ENCODE data around the gene SPO11.

DNA sequence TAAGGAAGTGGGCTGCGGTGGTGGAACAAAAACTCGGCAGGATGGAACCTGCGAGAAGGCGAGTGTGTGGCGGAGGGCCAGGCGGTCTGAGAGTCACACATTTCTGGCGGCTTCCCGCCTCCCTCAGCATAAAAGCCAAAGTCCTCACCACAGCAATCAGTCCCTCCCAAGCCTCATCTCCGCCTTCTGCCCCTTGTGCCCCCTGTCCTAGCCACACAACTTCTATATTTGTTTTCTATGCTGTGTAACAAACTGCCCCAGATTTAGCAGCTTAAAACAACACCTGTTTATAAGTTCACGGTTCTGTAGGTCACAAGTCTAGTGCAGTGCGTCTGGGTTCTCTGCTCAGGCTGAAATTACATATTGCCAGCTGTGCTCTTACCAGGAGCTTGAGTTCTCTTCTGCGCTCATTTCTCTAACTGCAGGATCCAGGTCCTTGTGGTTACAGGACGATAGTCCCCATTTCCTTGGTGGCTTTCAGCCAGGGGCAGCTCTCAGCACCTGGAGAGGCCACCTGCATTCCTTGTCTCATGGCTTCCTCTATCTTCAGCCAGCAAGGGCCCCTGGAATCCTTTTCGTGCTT is 11.7 kb upstream of the SPO11 start:
- TF ChIP-seq, protein P1, sequence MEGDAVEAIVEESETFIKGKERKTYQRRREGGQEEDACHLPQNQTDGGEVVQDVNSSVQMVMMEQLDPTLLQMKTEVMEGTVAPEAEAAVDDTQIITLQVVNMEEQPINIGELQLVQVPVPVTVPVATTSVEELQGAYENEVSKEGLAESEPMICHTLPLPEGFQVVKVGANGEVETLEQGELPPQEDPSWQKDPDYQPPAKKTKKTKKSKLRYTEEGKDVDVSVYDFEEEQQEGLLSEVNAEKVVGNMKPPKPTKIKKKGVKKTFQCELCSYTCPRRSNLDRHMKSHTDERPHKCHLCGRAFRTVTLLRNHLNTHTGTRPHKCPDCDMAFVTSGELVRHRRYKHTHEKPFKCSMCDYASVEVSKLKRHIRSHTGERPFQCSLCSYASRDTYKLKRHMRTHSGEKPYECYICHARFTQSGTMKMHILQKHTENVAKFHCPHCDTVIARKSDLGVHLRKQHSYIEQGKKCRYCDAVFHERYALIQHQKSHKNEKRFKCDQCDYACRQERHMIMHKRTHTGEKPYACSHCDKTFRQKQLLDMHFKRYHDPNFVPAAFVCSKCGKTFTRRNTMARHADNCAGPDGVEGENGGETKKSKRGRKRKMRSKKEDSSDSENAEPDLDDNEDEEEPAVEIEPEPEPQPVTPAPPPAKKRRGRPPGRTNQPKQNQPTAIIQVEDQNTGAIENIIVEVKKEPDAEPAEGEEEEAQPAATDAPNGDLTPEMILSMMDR (IDR thresholded peaks at IDR 0.05; ENCODE audit: low read depth, low read length, poor library complexity, severe bottlenecking), result no peak
- no peak for TF ChIP-seq EZH2phosphoT487 (IDR thresholded peaks at IDR 0.05; ENCODE audit: borderline replicate concordance, low read length)
